HG03108 (cell line): Measurements from ENCODE around the gene IER3.
"Not testable (repeated sequence)": the region's sequence is repeated elsewhere in the genome, so short reads cannot be mapped to it uniquely, and the experiment has no call there.

Source experiments
- ATAC-seq: cut with Tn5 transposase; IDR thresholded peaks from one replicate; pipeline ENCODE4 v1.9.1; 2021; ENCODE audit warnings: moderate library complexity; ENCODE audit not compliant: unreplicated experiment

The IER3 gene

GRCh38 chr6:30769088-30769852, 24.9 kb upstream of the IER3 start:
- no peak for ATAC-seq

- ATAC-seq: no peak
Measured at GRCh38 chr6:30768634-30769087, 24.3 kb upstream of the IER3 start.

DNA sequence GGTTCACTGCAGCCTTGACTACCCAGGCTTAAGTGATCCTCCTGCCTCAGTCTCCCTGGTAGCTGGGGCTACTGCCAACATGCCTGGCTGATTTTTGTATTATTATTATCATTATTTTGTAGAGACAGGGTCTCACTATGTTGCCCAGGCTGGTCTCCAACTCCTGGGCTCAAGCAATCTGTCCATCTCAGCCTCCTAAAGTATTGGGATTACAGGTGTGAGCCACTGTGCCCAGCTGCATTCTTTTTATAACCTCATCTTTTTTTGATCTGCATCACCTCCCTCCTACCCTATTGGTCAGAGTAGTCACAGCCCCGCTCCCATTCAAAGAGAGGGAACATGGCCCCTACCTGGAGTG, 23.6 kb upstream of the IER3 start:
- ATAC-seq: no peak

DNA sequence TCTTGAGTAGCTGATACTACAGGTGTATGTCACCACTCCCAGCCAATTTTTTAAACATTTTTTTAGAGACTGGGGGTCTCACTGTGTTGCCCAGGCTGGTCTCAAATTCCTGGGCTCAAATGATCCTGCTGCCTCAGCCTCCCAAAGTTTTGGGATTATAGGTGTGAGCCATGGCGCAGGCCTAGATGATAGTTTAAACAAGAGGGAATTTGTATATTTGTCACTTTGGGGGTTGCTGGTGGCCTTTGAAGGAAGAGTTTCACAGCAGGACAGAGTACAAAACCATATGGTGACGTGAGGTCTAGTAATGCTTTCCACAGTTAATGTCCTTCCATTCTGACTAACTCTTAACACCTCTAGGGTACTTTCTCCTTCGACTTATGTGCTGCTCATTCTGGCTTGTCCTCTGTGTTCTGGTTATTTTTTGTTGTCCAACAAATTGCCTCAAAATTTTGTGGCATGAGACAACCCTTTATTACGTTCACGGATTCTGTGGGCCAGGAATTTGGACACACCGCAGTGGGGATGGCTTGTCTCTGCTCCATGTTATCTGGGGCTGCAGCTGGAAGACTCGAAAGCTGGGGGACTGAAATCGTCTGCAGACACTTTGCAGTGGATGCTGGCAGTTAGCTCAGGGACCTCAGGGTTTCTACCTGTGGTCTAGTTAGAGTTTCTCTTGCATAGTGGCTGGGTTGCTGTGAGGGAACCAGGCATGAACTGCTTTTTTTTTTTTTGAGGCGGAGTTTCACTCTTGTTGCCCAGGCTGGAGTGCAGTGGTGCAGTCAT, 23.0 kb upstream of the IER3 start:
- ATAC-seq: peak; percentile 62

GRCh38 chr6:30766461-30767157, 22.3 kb upstream of the IER3 start:
- no peak for ATAC-seq

DNA sequence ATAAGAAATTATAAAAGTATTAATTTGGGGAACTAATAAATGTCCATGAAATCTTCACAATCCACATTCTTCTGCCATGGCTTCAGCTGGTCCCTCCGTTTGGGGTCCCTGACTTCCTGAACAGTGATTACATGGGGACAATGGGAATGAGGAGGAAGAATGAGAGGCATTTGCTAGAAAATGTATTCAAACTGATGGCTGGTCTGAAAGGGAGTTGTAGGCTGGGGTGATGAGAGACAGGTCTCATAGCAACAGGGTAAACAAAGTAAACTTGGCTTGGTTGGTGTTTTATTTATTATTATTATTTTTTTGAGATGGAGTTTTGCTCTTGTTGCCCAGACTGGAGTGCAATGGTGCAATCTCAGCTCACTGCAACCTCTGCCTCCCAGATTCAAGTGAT, 21.1 kb upstream of the IER3 start:
- not testable (repeated sequence) for ATAC-seq

DNA sequence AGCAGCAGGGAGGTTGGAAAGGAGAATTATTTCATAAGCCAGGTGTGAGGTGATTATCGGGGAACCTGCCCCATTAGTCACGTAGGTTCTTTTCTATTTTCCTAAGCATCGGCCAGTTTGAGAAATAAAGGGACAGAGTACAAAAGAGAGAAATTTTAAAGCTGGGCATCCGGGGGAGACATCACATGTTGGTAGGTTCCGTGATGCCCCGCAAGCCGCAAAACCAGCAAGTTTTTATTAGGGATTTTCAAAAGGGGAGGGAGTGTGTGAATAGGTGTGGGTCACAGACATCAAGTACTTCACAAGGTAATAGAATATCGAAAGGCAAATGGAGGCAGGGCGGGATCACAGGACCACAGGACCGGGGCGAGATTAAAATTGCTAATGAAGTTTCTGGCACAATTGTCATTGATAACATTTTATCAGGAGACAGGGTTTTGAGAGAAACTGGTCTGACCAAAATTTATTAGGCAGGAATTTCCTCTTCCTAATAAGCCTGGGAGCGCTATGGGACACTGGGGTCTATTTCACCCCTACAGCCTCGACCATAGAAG, 20.2 kb upstream of the IER3 start:
- ATAC-seq: not testable (repeated sequence)

DNA sequence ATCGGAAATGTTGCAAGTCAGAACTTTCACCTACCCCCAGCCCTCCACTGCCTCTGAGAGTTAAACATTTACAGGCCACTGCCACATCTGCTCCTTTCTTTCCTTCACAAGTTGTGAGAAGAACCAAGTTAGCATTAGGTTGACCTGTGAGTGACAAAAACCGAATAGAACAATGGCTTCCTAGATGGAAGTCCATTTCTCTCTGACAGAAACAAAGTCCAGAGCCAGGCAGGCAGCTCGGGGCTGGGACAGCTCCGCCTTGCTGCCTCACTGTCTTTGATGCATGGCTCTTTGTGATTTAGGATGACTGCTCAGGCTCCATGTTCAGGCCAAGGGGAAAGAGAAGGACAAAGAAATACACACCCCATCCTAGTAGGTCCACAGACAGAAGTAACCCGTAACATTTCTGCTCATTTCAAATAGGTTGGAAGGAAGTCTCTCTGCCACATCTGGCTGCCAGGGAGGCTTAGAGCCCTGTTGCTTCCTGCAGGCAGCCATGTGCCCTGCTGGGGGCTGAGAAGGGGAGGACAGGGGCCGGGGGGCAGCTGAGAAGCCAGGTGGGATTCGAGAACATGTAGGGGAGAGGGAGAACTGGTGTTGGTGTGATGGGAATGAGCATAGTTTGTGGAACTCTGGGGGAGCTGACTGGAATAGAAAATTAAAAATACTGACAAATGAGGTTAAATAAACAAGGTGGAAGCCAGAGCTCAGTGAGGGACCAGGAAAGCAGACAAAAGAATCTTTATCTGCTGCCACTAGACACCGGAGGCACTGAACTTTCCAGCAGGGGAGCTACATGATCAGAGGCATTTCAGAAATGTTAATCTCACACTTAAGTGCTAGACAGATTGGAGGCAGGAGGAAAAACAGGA, 19.5 kb upstream of the IER3 start:
- peak; percentile 45 for ATAC-seq

DNA sequence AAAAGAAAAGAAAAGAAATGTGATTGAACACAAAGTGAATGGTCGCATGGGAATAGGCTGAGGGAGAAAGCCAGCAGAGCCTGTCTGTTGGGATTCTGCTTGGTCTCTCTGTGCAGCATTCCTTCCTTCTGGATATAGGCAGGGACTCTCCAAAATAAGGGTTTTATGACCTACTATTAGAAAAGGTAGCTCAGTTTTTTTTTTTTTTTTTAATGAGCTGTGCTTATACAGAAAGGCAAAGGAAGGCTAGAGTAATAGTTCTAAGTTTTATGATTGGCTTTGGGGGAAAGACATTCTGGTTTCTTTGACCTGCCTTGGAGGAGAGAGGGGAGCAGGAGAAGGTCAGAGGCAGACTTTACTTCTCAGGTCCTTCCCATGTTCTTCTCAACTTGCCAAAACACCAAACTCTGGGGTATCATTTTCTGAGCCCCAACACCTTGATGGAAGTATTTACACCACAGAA, 18.8 kb upstream of the IER3 start:
- peak; percentile 1 for ATAC-seq

GRCh38 chr6:30761791-30762429, 17.6 kb upstream of the IER3 start:
- no peak for ATAC-seq

DNA sequence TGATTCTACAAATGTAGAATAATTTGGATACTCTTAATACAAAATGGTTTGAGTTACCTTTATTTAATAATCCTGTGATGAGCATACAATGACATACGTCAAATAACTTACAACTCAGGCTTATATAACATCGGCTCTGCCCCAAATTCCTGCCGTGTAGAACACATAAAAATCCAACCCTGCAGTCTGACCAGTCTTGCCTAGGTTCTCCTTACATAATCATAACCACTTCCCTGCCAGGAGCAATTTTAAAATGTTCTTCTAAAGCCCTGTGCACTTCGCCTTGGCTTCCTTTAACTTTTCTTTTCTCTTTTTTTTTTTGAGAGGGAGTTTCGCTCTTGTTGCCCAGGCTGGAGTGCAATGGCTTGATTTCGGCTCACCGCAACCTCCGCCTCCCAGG, 16.2 kb upstream of the IER3 start:
- no peak for ATAC-seq

GRCh38 chr6:30759575-30760239, 15.4 kb upstream of the IER3 start:
- ATAC-seq: no peak

DNA sequence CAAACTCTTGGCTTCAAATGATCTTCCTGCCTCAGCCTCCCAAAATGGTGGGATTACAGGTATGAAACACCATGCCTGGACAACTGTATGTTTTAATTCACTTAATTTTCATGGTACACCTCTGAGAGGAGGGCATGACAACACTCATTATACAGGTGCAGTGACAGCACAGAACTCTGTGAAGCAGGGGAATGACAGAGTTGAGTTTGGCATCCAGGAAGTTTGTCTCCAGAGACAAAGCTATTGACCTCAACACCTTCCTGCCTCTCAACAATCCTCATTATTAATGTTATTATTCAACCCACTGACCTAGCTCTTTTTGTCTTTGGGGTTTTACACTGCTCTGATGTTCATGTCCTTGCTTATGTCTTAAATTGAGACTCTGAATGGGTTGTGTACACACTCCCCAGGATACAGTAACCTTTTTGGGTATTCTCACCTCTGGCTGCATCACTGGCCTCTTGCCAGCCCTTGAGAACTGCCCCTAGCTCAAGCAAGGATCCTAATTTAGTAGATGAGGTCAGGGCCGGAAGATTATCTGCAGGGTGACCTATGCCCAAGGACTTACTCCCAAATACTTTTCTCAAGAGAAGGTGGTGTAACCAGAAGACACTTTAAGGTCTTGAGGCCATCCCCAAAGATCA, 13.0 kb upstream of the IER3 start:
- no peak for ATAC-seq

DNA sequence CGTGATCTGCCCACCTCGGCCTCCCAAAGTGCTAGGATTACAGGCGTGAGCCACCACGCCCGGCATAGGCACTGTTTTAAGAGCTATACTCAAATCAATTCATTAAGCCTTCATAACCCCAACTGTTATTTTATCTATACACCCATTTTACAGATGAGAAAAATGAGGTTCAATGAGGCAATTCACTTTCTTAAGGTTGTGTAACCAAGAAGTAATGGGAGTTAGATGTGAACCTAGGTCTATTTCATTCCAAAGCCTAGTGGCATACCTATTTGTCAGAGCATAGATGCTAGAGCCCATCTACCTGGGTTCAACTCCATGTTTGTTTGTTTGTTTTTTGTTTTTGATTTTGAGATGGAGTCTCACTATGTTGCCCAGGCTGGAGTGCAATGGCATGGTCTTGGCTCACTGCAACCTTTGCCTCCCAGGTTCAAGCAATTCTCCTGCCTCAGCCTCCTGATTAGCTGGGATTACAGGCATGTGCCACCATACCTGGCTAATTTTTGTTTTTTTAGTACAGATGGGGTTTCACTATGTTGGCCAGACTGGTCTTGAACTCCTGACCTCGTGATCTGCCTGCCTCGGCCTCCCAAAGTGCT, 12.2 kb upstream of the IER3 start:
- not testable (repeated sequence) for ATAC-seq

DNA sequence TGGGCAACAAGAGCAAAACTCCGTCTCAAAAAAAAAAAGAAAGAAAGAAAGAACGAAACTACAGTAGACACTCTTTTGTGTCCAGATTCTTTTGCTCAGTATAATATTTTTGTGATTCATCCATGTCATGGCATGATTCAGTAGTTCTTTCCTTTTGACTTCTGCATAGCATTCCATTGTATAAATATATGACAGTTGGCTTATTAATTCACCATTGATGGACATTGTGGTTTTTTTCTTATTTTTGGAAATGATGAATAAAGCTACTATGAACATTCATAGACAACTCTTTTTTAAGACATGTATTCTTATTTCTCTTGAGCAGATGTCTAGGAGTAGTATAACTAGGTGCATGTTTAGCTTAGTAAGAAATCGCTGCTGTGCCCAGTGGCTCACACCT, 10.3 kb upstream of the IER3 start:
- ATAC-seq: no peak

- ATAC-seq: no peak
Measured at GRCh38 chr6:30752157-30752927, 8.0 kb upstream of the IER3 start.

GRCh38 chr6:30750379-30750668, 6.0 kb upstream of the IER3 start:
- no peak for ATAC-seq
